ENCODE data around the gene TIMM22. TPM values are rescaled to one million over a fixed set of nuclear protein-coding genes. Genes with fewer than 3 reads are reported as not detected.

TIMM22 gene
- total and polyA plus RNA-seq, 2 donors (not counting 1 experiment from before 2014, with no cell fraction given), result 4.1 to 9.5 TPM

DNA sequence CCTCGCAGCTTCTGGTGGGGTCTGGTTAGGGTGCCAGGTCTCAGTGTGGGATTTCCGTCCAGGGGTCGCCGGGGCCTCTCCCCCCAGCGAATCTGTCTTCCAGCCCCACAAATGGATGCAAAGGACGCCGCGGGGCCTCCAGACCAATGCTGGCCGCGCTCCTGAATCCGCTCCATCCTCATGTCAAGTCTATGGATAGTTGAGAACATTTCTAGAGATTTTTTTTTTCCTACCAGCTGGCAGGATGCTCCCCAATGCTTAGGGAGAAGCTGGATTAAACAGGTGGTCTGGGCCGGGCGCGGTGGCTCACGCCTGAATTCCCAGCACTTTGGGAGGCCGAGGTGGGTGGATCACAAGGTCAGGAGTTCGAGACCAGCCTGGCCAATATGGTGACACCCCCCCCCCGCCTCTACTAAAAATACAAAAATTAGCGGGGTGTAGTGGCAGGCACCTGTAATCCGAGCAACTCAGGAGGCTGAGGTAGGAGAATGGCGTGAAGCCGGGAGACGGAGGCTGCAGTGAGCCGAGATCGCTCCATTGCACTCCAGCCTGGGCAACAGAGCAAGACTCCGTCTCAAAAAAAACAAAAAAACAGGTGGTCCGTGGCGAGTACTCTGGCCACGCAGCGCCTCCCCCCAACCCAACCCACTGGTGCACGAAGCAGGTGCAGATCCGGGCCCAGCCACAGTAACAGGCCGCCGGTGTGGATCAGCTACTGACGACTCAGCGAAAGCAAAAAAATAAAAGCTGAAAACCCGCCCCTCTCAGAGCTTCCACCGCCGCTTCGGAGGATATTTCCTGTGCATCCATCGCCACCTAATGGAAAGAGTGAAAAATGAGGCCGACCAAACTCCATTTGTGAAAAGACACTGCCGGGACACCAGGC lies 16.3 kb upstream of the TIMM22 start:
- Histone ChIP-seq H3K9me3 (ENCODE audit: control extremely low read depth in 1 of 3, control insufficient read depth in 2 of 3, insufficient read depth in 1 of 3, low read length in 2 of 3) (peaks cover 0 to 7% (median 0%) of the 10 kb centered on the region in 3 donors), H3K27me3 (replicated peaks in 1 of 4; ENCODE audit: control extremely low read depth in 1 of 4, control insufficient read depth in 3 of 4, insufficient read depth in 4 of 4, low read length in 3 of 4) (peaks cover 0 to 26% (median 22%) of the 10 kb centered on the region in 4 experiments), H3K4me3 (ENCODE audit: control extremely low read depth in 1 of 5, extremely low read depth in 1 of 5, insufficient read depth in 1 of 5, low read depth in 2 of 5, low read length in 4 of 5) (peak overlapping the region; percentile 8 to 67 (median 62)), H4K20me1 (ENCODE audit: control insufficient read depth, insufficient read depth, low read length, poor library complexity, severe bottlenecking) (no peaks in the 10 kb centered on the region), H3K9ac (ENCODE audit: low read length) (peak overlapping the region; percentile 67), H3K27ac (ENCODE audit: low read length in 2 of 2) (peak overlapping the region in 1 of 2 donors; percentile 54), H3K4me1 (ENCODE audit: control insufficient read depth in 2 of 2, insufficient read depth in 2 of 2, low read length in 2 of 2) (peaks cover 23 to 28% of the 10 kb centered on the region in 2 donors), H3K36me3 (replicated peaks in 1 of 2; ENCODE audit: control extremely low read depth in 1 of 2, control insufficient read depth in 1 of 2, extremely low read depth in 1 of 2, insufficient read depth in 2 of 2, low read length in 1 of 2) (no peaks in the 10 kb centered on the region), H2AFZ (ENCODE audit: insufficient read depth, low read depth, low read length, poor library complexity, severe bottlenecking) (peak overlapping the region; percentile 81), H3K79me2 (ENCODE audit: control insufficient read depth, insufficient read depth, low read length) (no peaks in the 10 kb centered on the region), H3K4me2 (replicated peaks; ENCODE audit: low read depth, low read length, poor library complexity, severe bottlenecking) (peak overlapping the region; percentile 91)
- Mint-ChIP-seq H3K27me3 (peaks cover 20% of the 10 kb centered on the region), H3K9me3 (ENCODE audit: insufficient read depth) (no peaks in the 10 kb centered on the region), H3K4me3 (peak overlapping the region; percentile 87), H3K4me1 (peaks cover 21% of the 10 kb centered on the region), H3K27ac (peak overlapping the region; percentile 82)
- intact Hi-C loops (cut with micrococcal nuclease), result loop anchor here (1.0 to 5.0 kb wide), 4 partner anchors 16 to 228 kb away; partner anchors contain the start of genes GEMIN4, GLOD4 and MRM3
- ATAC-seq (ENCODE audit: low read depth), result peak; percentile 57
- WGBS (ENCODE audit: insufficient coverage), result 19% methylated on average over 31 of the region's 43 CpGs
- ChIA-PET POLR2A (interaction anchor here (0.7 to 2.7 kb wide), 3 partner anchors 16 to 884 kb away, joined by 3 to 23 read pairs (median 4); partner anchors contain the start of gene TIMM22), CTCF (interaction anchor here (0.7 to 2.9 kb wide), 24 partner anchors 8 to 594 kb away, joined by 3 to 36 read pairs (median 4); partner anchors contain the start of genes GLOD4, MRM3, TIMM22 and VPS53)
- TF ChIP-seq, protein P1, sequence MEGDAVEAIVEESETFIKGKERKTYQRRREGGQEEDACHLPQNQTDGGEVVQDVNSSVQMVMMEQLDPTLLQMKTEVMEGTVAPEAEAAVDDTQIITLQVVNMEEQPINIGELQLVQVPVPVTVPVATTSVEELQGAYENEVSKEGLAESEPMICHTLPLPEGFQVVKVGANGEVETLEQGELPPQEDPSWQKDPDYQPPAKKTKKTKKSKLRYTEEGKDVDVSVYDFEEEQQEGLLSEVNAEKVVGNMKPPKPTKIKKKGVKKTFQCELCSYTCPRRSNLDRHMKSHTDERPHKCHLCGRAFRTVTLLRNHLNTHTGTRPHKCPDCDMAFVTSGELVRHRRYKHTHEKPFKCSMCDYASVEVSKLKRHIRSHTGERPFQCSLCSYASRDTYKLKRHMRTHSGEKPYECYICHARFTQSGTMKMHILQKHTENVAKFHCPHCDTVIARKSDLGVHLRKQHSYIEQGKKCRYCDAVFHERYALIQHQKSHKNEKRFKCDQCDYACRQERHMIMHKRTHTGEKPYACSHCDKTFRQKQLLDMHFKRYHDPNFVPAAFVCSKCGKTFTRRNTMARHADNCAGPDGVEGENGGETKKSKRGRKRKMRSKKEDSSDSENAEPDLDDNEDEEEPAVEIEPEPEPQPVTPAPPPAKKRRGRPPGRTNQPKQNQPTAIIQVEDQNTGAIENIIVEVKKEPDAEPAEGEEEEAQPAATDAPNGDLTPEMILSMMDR (IDR thresholded peaks at IDR 0.05), result peak; percentile 69
- TF ChIP-seq EZH2 (IDR thresholded peaks at IDR 0.05; ENCODE audit: borderline replicate concordance, insufficient read depth, low read depth, low read length, poor library complexity, severe bottlenecking), result no peak
- peak; percentile 92 for DNase-seq
